Loucy (cell line): Measurements from ENCODE around the gene RHOT2.

Experiments used
- EZH2phosphoT487 ChIP-seq: fragments of 200-600 bp; IDR thresholded peaks from 2 replicates; pipeline ENCODE4 v1.6.1; 2018; ENCODE audit warnings: antibody characterized with exemption, mild to moderate bottlenecking, moderate library complexity, borderline replicate concordance
- TF ChIP-seq, protein P1 (sequence below): fragments of 200-600 bp; sonication (generic); conservative IDR thresholded peaks from 2 replicates; pipeline ENCODE4 v1.5.1; 2014; ENCODE audit warnings: mild to moderate bottlenecking, antibody characterized with exemption, low read length

DNA sequence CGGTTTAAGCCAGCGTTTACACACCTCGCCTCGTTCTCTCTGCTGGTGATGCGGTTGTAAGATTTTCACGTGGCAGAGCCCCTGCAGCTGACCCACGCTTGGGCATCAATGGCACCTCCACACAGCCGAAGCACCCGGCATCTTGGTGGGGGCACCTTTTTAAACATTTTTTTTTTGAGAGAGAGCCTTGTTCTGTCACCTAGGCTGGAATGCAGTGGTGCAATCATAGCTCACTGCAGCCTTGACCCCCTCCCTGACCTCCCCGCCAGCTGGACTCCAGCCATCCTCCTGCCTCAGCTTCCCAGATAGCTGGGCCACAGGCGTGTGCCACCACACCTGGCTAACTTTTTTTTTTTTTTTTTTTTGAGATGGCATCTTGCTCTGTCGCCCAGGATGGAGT, 13.9 kb upstream of the RHOT2 start:
- TF ChIP-seq, protein P1, sequence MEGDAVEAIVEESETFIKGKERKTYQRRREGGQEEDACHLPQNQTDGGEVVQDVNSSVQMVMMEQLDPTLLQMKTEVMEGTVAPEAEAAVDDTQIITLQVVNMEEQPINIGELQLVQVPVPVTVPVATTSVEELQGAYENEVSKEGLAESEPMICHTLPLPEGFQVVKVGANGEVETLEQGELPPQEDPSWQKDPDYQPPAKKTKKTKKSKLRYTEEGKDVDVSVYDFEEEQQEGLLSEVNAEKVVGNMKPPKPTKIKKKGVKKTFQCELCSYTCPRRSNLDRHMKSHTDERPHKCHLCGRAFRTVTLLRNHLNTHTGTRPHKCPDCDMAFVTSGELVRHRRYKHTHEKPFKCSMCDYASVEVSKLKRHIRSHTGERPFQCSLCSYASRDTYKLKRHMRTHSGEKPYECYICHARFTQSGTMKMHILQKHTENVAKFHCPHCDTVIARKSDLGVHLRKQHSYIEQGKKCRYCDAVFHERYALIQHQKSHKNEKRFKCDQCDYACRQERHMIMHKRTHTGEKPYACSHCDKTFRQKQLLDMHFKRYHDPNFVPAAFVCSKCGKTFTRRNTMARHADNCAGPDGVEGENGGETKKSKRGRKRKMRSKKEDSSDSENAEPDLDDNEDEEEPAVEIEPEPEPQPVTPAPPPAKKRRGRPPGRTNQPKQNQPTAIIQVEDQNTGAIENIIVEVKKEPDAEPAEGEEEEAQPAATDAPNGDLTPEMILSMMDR = no peak
- no peak for TF ChIP-seq EZH2phosphoT487
